ENCODE results near the gene RNF32.

- TF ChIP-seq CTCF (optimal IDR thresholded peaks at IDR 0.05 in 1 of 3, IDR thresholded peaks at IDR 0.05 in 1 of 3, conservative IDR thresholded peaks at IDR 0.05 in 1 of 3; ENCODE audit: extremely low read depth in 1 of 3, insufficient read depth in 2 of 3, low read length in 3 of 3) (no peak), EZH2 (IDR thresholded peaks at IDR 0.05; ENCODE audit: low read length) (peak; percentile 4)
Observed at GRCh38 chr7:156617215-156617614, 23.4 kb upstream of the RNF32 start.
